Activated naive CD4-positive, alpha-beta T cell treated with anti-CD3 and anti-CD28 coated beads for 36 hours (primary cell): Measurements from ENCODE around the gene SDC4. TPM values are rescaled to one million over a fixed set of nuclear protein-coding genes. Genes with fewer than 3 reads are reported as not detected.

Experiments used
- CTCF ChIA-PET: fragments of 350-600 bp; sonication (Branson Sonifier 250); formaldehyde crosslinking; loops from one replicate; lab custom pipeline; 2021; ENCODE audit warnings: antibody characterized with exemption; lab: Charles Lee
- DNase-seq: peaks from one replicate; pipeline ENCODE4 v3.0.0-alpha.2; 2020
- H3K27ac Mint-ChIP-seq: one replicate; pipeline ENCODE4 v1.8.0; 2021; ENCODE audit warnings: mild to moderate bottlenecking, mixed read lengths
- H3K27me3 Mint-ChIP-seq: one replicate; pipeline ENCODE4 v1.8.0; 2021; ENCODE audit warnings: low read depth, mixed read lengths
- H3K36me3 Mint-ChIP-seq: one replicate; pipeline ENCODE4 v1.8.0; 2021; ENCODE audit warnings: low read depth, mixed read lengths
- H3K4me1 Mint-ChIP-seq: one replicate; pipeline ENCODE4 v1.8.0; 2021; ENCODE audit warnings: low read depth, mixed read lengths
- H3K4me3 Mint-ChIP-seq: one replicate; pipeline ENCODE4 v1.8.0; 2021; ENCODE audit warnings: mild to moderate bottlenecking, moderate library complexity, mixed read lengths
- H3K9me3 Mint-ChIP-seq: one replicate; pipeline ENCODE4 v1.8.0; 2021; ENCODE audit warnings: mixed read lengths
- intact Hi-C: fragments of 100-400 bp; cut with micrococcal nuclease; formaldehyde crosslinking; loops from one replicate; pipeline ENCODE4 v1.15.1; 2023
- total RNA-seq, 2 experiments: library from RNA; stranded (reverse); gene quantifications; one replicate each; pipeline ENCODE4 v1.2.3, GENCODE V29; 2021

The SDC4 gene
- total RNA-seq, 2 experiments from 2014 or later, result 28.4 to 31.4 TPM

- CTCF ChIA-PET, result interaction anchor here (1.2 to 1.5 kb wide), 2 partner anchors 13 to 18 kb away, joined by 3 read pairs; partner anchors contain the start of gene SYS1
- no peak overlapping the region for H3K4me3 Mint-ChIP-seq
- no peaks in the 10 kb centered on the region for H3K27me3 Mint-ChIP-seq
- H3K36me3 Mint-ChIP-seq, result peaks cover 5% of the 10 kb centered on the region
- no peak overlapping the region for H3K27ac Mint-ChIP-seq
- peaks cover 48% of the 10 kb centered on the region for H3K4me1 Mint-ChIP-seq
- DNase-seq, result no peak
- no peaks in the 10 kb centered on the region for H3K9me3 Mint-ChIP-seq
- intact Hi-C loops, result no loop called here
Observed at GRCh38 chr20:45350217-45350616, 2.0 kb upstream of the SDC4 start.

DNA sequence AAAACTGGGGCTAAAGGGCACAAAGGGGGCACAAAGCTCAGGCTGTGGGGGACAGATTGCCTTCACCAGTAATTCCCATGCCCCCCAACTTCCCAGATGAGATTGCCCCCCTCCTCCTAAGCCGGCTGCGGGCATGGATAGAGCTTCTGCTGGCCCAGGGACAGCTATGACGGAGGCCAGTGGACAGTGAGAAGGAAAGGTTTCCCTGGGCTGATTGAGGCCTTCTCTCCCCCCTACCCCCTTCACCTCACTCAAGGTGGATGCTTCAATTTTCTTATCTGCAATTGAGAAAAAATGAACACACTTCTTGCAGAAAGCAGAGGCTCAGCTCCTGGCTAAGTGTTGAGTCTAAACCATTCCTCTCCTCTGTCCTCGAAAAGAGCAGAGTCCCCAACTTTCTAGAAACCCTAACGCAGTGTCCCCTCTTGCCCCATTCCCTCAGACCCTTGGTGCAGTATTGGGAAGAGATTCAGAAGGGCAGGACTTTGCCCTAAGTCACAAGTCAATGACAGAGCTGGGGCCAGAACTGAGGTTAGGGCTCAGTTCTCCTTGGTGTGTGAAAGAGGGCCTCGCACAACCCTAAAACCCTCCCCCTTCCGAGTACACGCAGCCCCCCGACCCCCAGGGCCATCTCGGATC is 808 bp downstream of the SDC4 start:
- peak overlapping the region; percentile 80 for H3K4me3 Mint-ChIP-seq
- H3K27me3 Mint-ChIP-seq, result no peaks in the 10 kb centered on the region
- no peak for DNase-seq
- peak overlapping the region; percentile 77 for H3K27ac Mint-ChIP-seq
- intact Hi-C loops, result no loop called here
- CTCF ChIA-PET, result interaction anchor here (0.6 to 3.2 kb wide), 9 partner anchors 14 to 424 kb away, joined by 3 to 20 read pairs (median 4); partner anchors contain the start of gene SYS1
- H3K4me1 Mint-ChIP-seq, result peaks cover 38% of the 10 kb centered on the region
- H3K36me3 Mint-ChIP-seq, result peaks cover 5% of the 10 kb centered on the region
- no peaks in the 10 kb centered on the region for H3K9me3 Mint-ChIP-seq

DNA sequence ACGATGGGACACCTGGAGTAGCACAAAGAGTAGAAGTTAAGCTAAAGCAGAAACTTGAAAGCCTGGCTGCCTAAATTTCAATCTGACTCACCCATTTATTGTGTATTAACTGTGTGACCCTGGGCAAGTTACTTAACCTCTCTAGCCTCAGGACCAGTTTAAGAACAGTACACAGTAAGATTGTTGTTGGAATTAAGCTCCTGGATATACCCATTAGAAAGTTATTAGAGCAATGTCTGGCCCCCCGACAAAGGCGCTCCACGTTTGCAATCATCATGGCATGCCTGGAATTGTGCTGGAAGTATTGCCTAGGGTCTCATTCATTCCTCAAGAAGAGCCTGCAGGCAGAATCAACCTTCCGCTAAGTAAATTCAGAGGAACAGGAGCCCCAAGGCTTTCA is 1.4 kb downstream of the SDC4 start:
- Mint-ChIP-seq H3K4me1 (peaks cover 38% of the 10 kb centered on the region), H3K27me3 (no peaks in the 10 kb centered on the region), H3K9me3 (no peaks in the 10 kb centered on the region), H3K36me3 (peaks cover 5% of the 10 kb centered on the region), H3K27ac (no peak overlapping the region), H3K4me3 (peak overlapping the region; percentile 80)
- CTCF ChIA-PET, result interaction anchor here (0.8 to 3.2 kb wide), 8 partner anchors 14 to 424 kb away, joined by 3 to 20 read pairs (median 4); partner anchors contain the start of gene SYS1
- no peak for DNase-seq
- intact Hi-C loops, result loop anchor here (1.0 kb wide), 1 partner anchor 8 kb away; no protein-coding TSS in a partner anchor

DNA sequence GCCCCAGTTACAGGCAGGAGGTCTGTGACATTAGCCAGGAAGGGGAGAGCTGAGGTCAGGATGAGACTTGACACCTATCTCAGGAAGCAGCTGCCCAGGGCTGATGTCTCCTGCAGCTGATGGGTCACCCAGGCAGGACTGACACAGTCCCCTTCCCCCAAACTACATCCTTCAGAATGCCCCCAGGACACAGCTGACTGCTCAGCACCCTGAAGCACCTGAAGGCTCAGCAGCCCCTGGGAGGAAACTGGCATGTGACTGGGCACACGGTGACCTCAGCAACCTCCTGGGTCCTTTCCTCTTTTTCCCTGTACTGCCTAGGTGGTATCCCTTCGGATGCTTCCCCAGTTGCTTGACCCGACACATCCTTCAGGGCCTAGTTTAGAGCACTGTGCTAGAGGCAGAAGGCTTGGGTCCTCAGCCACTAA is 1.9 kb downstream of the SDC4 start:
- Mint-ChIP-seq H3K36me3 (peaks cover 5% of the 10 kb centered on the region), H3K4me1 (peaks cover 38% of the 10 kb centered on the region), H3K4me3 (peak overlapping the region; percentile 80), H3K9me3 (no peaks in the 10 kb centered on the region), H3K27me3 (no peaks in the 10 kb centered on the region), H3K27ac (no peak overlapping the region)
- intact Hi-C loops, result loop anchor here (1.0 kb wide), 1 partner anchor 9 kb away; no protein-coding TSS in a partner anchor
- peak; percentile 43 for DNase-seq
- CTCF ChIA-PET, result interaction anchor here (1.9 to 3.2 kb wide), 4 partner anchors 16 to 91 kb away, joined by 4 to 20 read pairs (median 13); partner anchors contain the start of gene SYS1

GRCh38 chr20:45345104-45345936 is 2.9 kb downstream of the SDC4 start:
- intact Hi-C loops, result no loop called here
- no peaks in the 10 kb centered on the region for H3K27me3 Mint-ChIP-seq
- DNase-seq, result no peak
- H3K9me3 Mint-ChIP-seq, result no peaks in the 10 kb centered on the region
- CTCF ChIA-PET, result no interaction called here
- no peak overlapping the region for H3K4me3 Mint-ChIP-seq
- peaks cover 5% of the 10 kb centered on the region for H3K36me3 Mint-ChIP-seq
- H3K4me1 Mint-ChIP-seq, result peaks cover 38% of the 10 kb centered on the region
- peak overlapping the region; percentile 46 for H3K27ac Mint-ChIP-seq

- Mint-ChIP-seq H3K27me3 (no peaks in the 10 kb centered on the region), H3K9me3 (no peaks in the 10 kb centered on the region), H3K4me3 (no peak overlapping the region), H3K27ac (no peak overlapping the region), H3K4me1 (peaks cover 36% of the 10 kb centered on the region), H3K36me3 (peaks cover 5% of the 10 kb centered on the region)
- intact Hi-C loops, result no loop called here
- CTCF ChIA-PET, result interaction anchor here (0.7 kb wide), 1 partner anchor 93 kb away, joined by 3 read pairs; no protein-coding TSS in a partner anchor
- DNase-seq, result peak; percentile 37
Observed at GRCh38 chr20:45344168-45344860, 3.9 kb downstream of the SDC4 start.

DNA sequence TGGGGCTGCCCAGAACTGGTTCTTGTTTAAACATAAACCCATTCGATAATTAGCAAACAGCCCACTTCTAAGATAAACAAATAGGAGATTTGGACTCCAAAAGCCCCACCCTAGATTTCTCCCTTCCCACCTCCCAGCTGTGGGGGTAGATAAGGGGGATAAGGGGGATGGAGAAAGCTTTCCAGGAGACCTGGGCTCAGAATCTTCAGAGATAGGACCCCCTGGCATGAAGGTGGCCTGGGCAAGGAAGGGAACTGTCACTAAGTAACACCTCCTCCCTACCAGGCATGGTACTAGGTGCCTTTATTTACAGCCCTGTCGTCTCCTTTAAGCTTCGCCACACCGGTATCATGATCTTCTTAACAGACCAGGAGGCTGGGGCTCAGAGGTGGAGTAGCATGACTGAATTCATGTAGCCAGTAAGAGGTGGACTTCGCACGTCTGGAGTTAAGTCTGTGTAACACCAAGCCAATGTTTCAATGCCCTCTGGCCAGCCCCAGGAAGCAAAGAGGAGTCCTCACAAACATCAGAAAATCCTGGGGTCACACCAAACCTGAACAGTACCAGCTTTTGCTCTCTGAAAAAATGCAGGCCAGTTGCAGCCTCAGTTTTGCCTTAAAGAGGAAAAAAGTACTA is 4.6 kb downstream of the SDC4 start:
- CTCF ChIA-PET, result interaction anchor here (0.7 kb wide), 1 partner anchor 94 kb away, joined by 3 read pairs; no protein-coding TSS in a partner anchor
- intact Hi-C loops, result no loop called here
- Mint-ChIP-seq H3K4me1 (peaks cover 35% of the 10 kb centered on the region), H3K36me3 (peaks cover 6% of the 10 kb centered on the region), H3K27ac (no peak overlapping the region), H3K9me3 (no peaks in the 10 kb centered on the region), H3K27me3 (no peaks in the 10 kb centered on the region), H3K4me3 (no peak overlapping the region)
- DNase-seq, result no peak

DNA sequence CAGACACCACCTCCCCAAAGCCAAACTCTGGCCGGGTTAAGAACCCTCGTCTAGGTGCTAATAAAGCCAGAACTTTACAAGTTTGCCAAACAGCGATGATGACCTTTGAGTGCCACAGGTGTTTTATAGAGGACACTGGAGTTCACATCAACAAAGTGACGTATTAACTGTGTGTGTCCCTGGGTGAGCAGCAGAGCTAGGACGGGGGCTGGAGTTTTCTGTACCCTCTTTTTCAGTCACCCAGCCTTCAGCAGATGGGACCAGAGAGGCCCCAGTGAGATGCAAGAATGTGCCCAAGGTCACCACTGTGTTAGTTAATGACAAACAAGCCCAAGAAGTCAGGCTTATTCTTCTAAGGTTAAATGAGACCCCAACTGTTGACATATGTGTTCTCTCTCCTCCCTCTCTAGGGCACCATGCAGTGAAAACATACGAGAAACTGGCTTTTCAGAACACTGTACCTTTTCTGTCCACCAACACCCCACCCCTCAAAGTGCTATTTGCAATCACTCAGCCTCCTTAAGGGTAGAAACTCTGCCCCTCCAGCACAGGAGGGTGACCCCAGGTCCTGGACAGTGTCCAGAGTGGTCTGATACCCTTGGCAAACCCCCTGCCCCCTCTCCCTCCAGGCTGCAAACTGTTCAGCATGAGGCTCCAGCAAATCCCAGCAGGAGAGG is 5.2 kb downstream of the SDC4 start:
- H3K36me3 Mint-ChIP-seq, result peaks cover 6% of the 10 kb centered on the region
- no peak overlapping the region for H3K27ac Mint-ChIP-seq
- H3K9me3 Mint-ChIP-seq, result no peaks in the 10 kb centered on the region
- no peaks in the 10 kb centered on the region for H3K27me3 Mint-ChIP-seq
- peaks cover 32% of the 10 kb centered on the region for H3K4me1 Mint-ChIP-seq
- CTCF ChIA-PET, result no interaction called here
- no peak for DNase-seq
- no peak overlapping the region for H3K4me3 Mint-ChIP-seq
- intact Hi-C loops, result no loop called here

GRCh38 chr20:45341939-45342854 is 6.0 kb downstream of the SDC4 start:
- no peak for DNase-seq
- Mint-ChIP-seq H3K4me1 (peaks cover 26% of the 10 kb centered on the region), H3K9me3 (no peaks in the 10 kb centered on the region), H3K4me3 (no peak overlapping the region), H3K36me3 (peaks cover 6% of the 10 kb centered on the region), H3K27me3 (no peaks in the 10 kb centered on the region), H3K27ac (no peak overlapping the region)
- intact Hi-C loops, result no loop called here
- CTCF ChIA-PET, result interaction anchor here (0.5 to 1.3 kb wide), 2 partner anchors 25 to 30 kb away, joined by 3 to 6 read pairs; no protein-coding TSS in a partner anchor

DNA sequence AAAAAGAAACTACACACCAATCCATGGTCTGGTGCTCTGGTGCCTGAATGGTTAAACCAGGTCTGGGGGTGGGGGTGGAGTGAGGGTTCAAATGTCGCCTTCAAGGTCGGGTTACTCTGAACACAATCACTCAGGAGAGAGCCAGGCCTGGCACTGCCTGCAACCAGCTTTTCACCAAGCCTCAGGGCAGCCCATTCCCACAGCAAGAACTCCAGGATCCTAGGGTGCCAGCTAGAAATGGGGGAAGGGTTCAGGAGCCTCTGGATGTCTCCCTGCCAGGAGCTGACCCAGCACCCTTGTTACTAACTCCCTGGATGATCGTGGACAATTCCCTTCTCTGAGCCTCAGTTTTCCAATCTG is 6.7 kb downstream of the SDC4 start:
- no peaks in the 10 kb centered on the region for H3K27me3 Mint-ChIP-seq
- intact Hi-C loops, result no loop called here
- no peak for DNase-seq
- CTCF ChIA-PET, result interaction anchor here (0.5 to 1.3 kb wide), 3 partner anchors 25 to 48 kb away, joined by 3 to 6 read pairs (median 3); no protein-coding TSS in a partner anchor
- no peak overlapping the region for H3K4me3 Mint-ChIP-seq
- H3K9me3 Mint-ChIP-seq, result no peaks in the 10 kb centered on the region
- peaks cover 20% of the 10 kb centered on the region for H3K4me1 Mint-ChIP-seq
- no peak overlapping the region for H3K27ac Mint-ChIP-seq
- H3K36me3 Mint-ChIP-seq, result peaks cover 5% of the 10 kb centered on the region
